ENCODE results near the gene ANO1. TPM values are rescaled to one million over a fixed set of nuclear protein-coding genes. Genes with fewer than 3 reads are reported as not detected.

Gene ANO1
- polyA plus RNA-seq, 1 donor (not counting 4 experiments of a cell fraction or from before 2014, with no cell fraction given), result 45.2 TPM

- Histone ChIP-seq H3K9me3 (ENCODE audit: control insufficient read depth, low read depth, low read length) (no peaks in the 10 kb centered on the region), H3K27me3 (ENCODE audit: control insufficient read depth, extremely low read depth, insufficient read depth, low read length) (no peaks in the 10 kb centered on the region), H3K4me3 (ENCODE audit: control insufficient read depth in 2 of 3, extremely low read depth in 1 of 3, insufficient read depth in 2 of 3, low read depth in 1 of 3, low read length in 3 of 3) (no peak overlapping the region), H3K4me2 (ENCODE audit: control insufficient read depth, extremely low read depth, insufficient read depth, low read depth, low read length) (no peak overlapping the region), H3K4me1 (ENCODE audit: control insufficient read depth, extremely low read depth, insufficient read depth, low read length) (no peaks in the 10 kb centered on the region), H4K20me1 (ENCODE audit: control insufficient read depth, extremely low read depth, insufficient read depth, low read length) (no peaks in the 10 kb centered on the region), H3K79me2 (ENCODE audit: control insufficient read depth, insufficient read depth, low read length) (no peaks in the 10 kb centered on the region), H3K9ac (ENCODE audit: control insufficient read depth, extremely low read depth, insufficient read depth, low read length) (no peak overlapping the region), H2AFZ (ENCODE audit: control insufficient read depth, low read length) (no peak overlapping the region), H3K27ac (ENCODE audit: control insufficient read depth, insufficient read depth, low read length) (no peak overlapping the region), H3K36me3 (ENCODE audit: control insufficient read depth in 2 of 2, extremely low read depth in 1 of 2, insufficient read depth in 2 of 2, low read length in 2 of 2) (peaks cover 0 to 6% of the 10 kb centered on the region in 2 experiments), H3K9me1 (ENCODE audit: control insufficient read depth, extremely low read depth, insufficient read depth, low read length) (no peaks in the 10 kb centered on the region)
- dilution Hi-C loops (cut with MboI; ENCODE audit: extremely low pct_ligation_motif_present, low sequenced_read_pairs), result no loop called here
- DNase-seq (ENCODE audit: low read depth, low spot score) (no peak), FAIRE-seq (no peak)
- no peak for TF ChIP-seq CTCF (optimal IDR thresholded peaks at IDR 0.05 in 1 of 3, IDR thresholded peaks at IDR 0.05 in 1 of 3, conservative IDR thresholded peaks at IDR 0.05 in 1 of 3; ENCODE audit: extremely low read depth in 1 of 3, insufficient read depth in 2 of 3, low read length in 3 of 3)
- TF ChIP-seq EZH2 (IDR thresholded peaks at IDR 0.05; ENCODE audit: low read length), result no peak
These were observed 38.4 kb downstream of the ANO1 start for GRCh38 chr11:70116386-70117065.

GRCh38 chr11:70117567-70118145 is 39.5 kb downstream of the ANO1 start:
- DNase-seq (ENCODE audit: low read depth, low spot score), result no peak
- H3K79me2 ChIP-seq (ENCODE audit: control insufficient read depth, insufficient read depth, low read length), result no peaks in the 10 kb centered on the region
- no peak overlapping the region for H3K9ac ChIP-seq (ENCODE audit: control insufficient read depth, extremely low read depth, insufficient read depth, low read length)
- peaks cover 0 to 5% of the 10 kb centered on the region in 2 experiments for H3K36me3 ChIP-seq (ENCODE audit: control insufficient read depth in 2 of 2, extremely low read depth in 1 of 2, insufficient read depth in 2 of 2, low read length in 2 of 2)
- no peak for FAIRE-seq
- no peaks in the 10 kb centered on the region for H3K27me3 ChIP-seq (ENCODE audit: control insufficient read depth, extremely low read depth, insufficient read depth, low read length)
- H3K27ac ChIP-seq (ENCODE audit: control insufficient read depth, insufficient read depth, low read length), result no peak overlapping the region
- H3K9me3 ChIP-seq (ENCODE audit: control insufficient read depth, low read depth, low read length), result no peaks in the 10 kb centered on the region
- no peak overlapping the region for H3K4me3 ChIP-seq (ENCODE audit: control insufficient read depth in 2 of 3, extremely low read depth in 1 of 3, insufficient read depth in 2 of 3, low read depth in 1 of 3, low read length in 3 of 3)
- H4K20me1 ChIP-seq (ENCODE audit: control insufficient read depth, extremely low read depth, insufficient read depth, low read length), result no peaks in the 10 kb centered on the region
- dilution Hi-C loops (cut with MboI; ENCODE audit: extremely low pct_ligation_motif_present, low sequenced_read_pairs), result no loop called here
- TF ChIP-seq EZH2 (IDR thresholded peaks at IDR 0.05; ENCODE audit: low read length) (no peak), CTCF (optimal IDR thresholded peaks at IDR 0.05 in 1 of 3, IDR thresholded peaks at IDR 0.05 in 1 of 3, conservative IDR thresholded peaks at IDR 0.05 in 1 of 3; ENCODE audit: extremely low read depth in 1 of 3, insufficient read depth in 2 of 3, low read length in 3 of 3) (no peak)
- H3K9me1 ChIP-seq (ENCODE audit: control insufficient read depth, extremely low read depth, insufficient read depth, low read length), result no peaks in the 10 kb centered on the region
- H2AFZ ChIP-seq (ENCODE audit: control insufficient read depth, low read length), result no peak overlapping the region
- no peak overlapping the region for H3K4me2 ChIP-seq (ENCODE audit: control insufficient read depth, extremely low read depth, insufficient read depth, low read depth, low read length)
- peaks cover 2% of the 10 kb centered on the region for H3K4me1 ChIP-seq (ENCODE audit: control insufficient read depth, extremely low read depth, insufficient read depth, low read length)

Measured in keratinocyte (primary cell).